Liver (tissue), 9 donors: ENCODE measurements around the gene SLC35C1. TPM values are rescaled to one million over a fixed set of nuclear protein-coding genes. Genes with fewer than 3 reads are reported as not detected.

Experiments used
- DNase-seq: peaks from one replicate; pipeline ENCODE4 v3.0.0-alpha.2; 2017; ENCODE audit warnings: low spot score
- H3K27ac ChIP-seq, 2 donors: one replicate each; pipeline ENCODE4 v1.7.0; 2013; ENCODE audit warnings: inconsistent platforms in 2 of 2, low read length in 2 of 2, control low read depth in 1 of 2, low read depth in 1 of 2, mild to moderate bottlenecking in 1 of 2
- H3K27me3 ChIP-seq, 4 donors: one replicate each; pipeline versions ENCODE4 v1.6.1 to v1.7.0; 2013; ENCODE audit warnings: low read length in 3 of 4, inconsistent platforms in 1 of 4, mild to moderate bottlenecking in 1 of 4, moderate library complexity in 1 of 4; ENCODE audit not compliant: control insufficient read depth in 4 of 4, insufficient read depth in 4 of 4
- H3K36me3 ChIP-seq, 4 donors: one replicate each; pipeline versions ENCODE4 v1.6.1 to v1.7.0; 2013; ENCODE audit warnings: low read length in 3 of 4, mild to moderate bottlenecking in 3 of 4, low read depth in 1 of 4, moderate library complexity in 1 of 4; ENCODE audit not compliant: control insufficient read depth in 4 of 4, insufficient read depth in 3 of 4
- H3K4me1 ChIP-seq, 4 donors: one replicate each; pipeline versions ENCODE4 v1.6.1 to v1.7.0; 2013; ENCODE audit warnings: low read length in 3 of 4, mild to moderate bottlenecking in 3 of 4, moderate library complexity in 1 of 4; ENCODE audit not compliant: control insufficient read depth in 4 of 4, insufficient read depth in 4 of 4
- H3K4me3 ChIP-seq, 3 donors: one replicate each; pipeline versions ENCODE4 v1.6.1 to v1.7.0; 2013; ENCODE audit warnings: low read length in 3 of 3, control low read depth in 1 of 3, low read depth in 1 of 3, mild to moderate bottlenecking in 1 of 3
- H3K9ac ChIP-seq, 2 donors: one replicate each; pipeline ENCODE4 v1.7.0; 2013; ENCODE audit warnings: low read length in 2 of 2, mild to moderate bottlenecking in 2 of 2, moderate library complexity in 2 of 2, control low read depth in 1 of 2, low read depth in 1 of 2
- H3K9me3 ChIP-seq, 4 donors: one replicate each; pipeline versions ENCODE4 v1.6.1 to v1.7.0; 2013; ENCODE audit warnings: low read length in 3 of 4; ENCODE audit not compliant: control insufficient read depth in 4 of 4
- CTCF ChIP-seq: fragments of 150-350 bp; IDR thresholded peaks from 2 replicates; pipeline ENCODE4 v1.5.1; 2017; ENCODE audit warnings: improper control_type of control experiment, low read depth, low read length; ENCODE audit not compliant: missing input control
- EGR1 ChIP-seq, 2 donors: IDR thresholded peaks; 2 replicates each; pipeline ENCODE4 v1.6.1; 2016 to 2018; ENCODE audit warnings: antibody characterized with exemption in 2 of 2, low read depth in 2 of 2
- FOXA2 ChIP-seq: IDR thresholded peaks from 2 replicates; pipeline ENCODE4 v1.6.1; 2016; ENCODE audit warnings: antibody characterized with exemption
- GABPA ChIP-seq, 2 donors: IDR thresholded peaks in 1 of 2; conservative IDR thresholded peaks in 1 of 2; 2 replicates each; pipeline ENCODE4 v1.6.1; 2016; ENCODE audit warnings: antibody characterized with exemption in 2 of 2, mild to moderate bottlenecking in 1 of 2, moderate library complexity in 1 of 2
- HNF4A ChIP-seq, 2 donors: conservative IDR thresholded peaks; 2 replicates each; pipeline ENCODE4 v1.6.1; 2016; ENCODE audit warnings: antibody characterized with exemption in 2 of 2, mild to moderate bottlenecking in 2 of 2
- HNF4G ChIP-seq: IDR thresholded peaks from 2 replicates; pipeline ENCODE4 v1.6.1; 2016; ENCODE audit warnings: antibody characterized with exemption
- NR2F2 ChIP-seq: IDR thresholded peaks from 2 replicates; pipeline ENCODE4 v1.6.1; 2016; ENCODE audit warnings: antibody characterized with exemption
- RAD21 ChIP-seq, 2 donors: IDR thresholded peaks; 2 replicates each; pipeline ENCODE4 v1.6.1; 2016; ENCODE audit warnings: antibody characterized with exemption in 2 of 2, mild to moderate bottlenecking in 2 of 2
- SP1 ChIP-seq: IDR thresholded peaks from 2 replicates; pipeline ENCODE4 v1.6.1; 2018; ENCODE audit warnings: antibody characterized with exemption, mild to moderate bottlenecking
- TAF1 ChIP-seq: conservative IDR thresholded peaks from 2 replicates; pipeline ENCODE4 v1.6.1; 2016; ENCODE audit warnings: antibody characterized with exemption, mild to moderate bottlenecking
- YY1 ChIP-seq: IDR thresholded peaks from 2 replicates; pipeline ENCODE4 v1.6.1; 2016; ENCODE audit warnings: antibody characterized with exemption, mild to moderate bottlenecking
- WGBS: extraction: QIAGEN DNeasy Blood & Tissue Kit; methylation state at CpG from one replicate; pipeline ENCODE4 v1.1.7; 2013; 5-methylcytosine and 5-hydroxymethylcytosine counted together
- polyA plus RNA-seq, 2 donors: library from polyadenylated mRNA; stranded (reverse) in 1 of 2; unstranded in 1 of 2; fragments of 200-250 nt in 1 of 2; fragments of >200 nt in 1 of 2; fragmentation: Nextera tagmentation in 1 of 2; extraction: Ambion mirVana in 1 of 2; gene quantifications; one replicate each; pipeline versions ENCODE4 v1.2.1 to v1.2.3, GENCODE V29; 2013 to 2015
- total RNA-seq, 2 donors: library from RNA; depleted of rRNA; stranded (reverse); fragments of >200 nt; gene quantifications; one replicate each; pipeline ENCODE4 v1.2.3, GENCODE V29; 2014
- donor health status: healthy.
- donor health status: healthy.
- donor health status: healthy.
- donor health status: healthy.
- donor health status: healthy.

Gene SLC35C1
- total and polyA plus RNA-seq, 4 donors, result 2.5 to 82.0 (median 46.1) TPM

GRCh38 chr11:45811109-45811435, 6.1 kb downstream of the SLC35C1 start:
- H3K27ac ChIP-seq, result no peak overlapping the region
- WGBS, result 92% methylated on average over 17 of the region's 17 CpGs
- H3K4me3 ChIP-seq, result no peak overlapping the region
- peaks cover 10 to 42% (median 20%) of the 10 kb centered on the region in 4 donors for H3K36me3 ChIP-seq
- no peaks in the 10 kb centered on the region for H3K27me3 ChIP-seq
- H3K9ac ChIP-seq, result no peak overlapping the region
- no peak for DNase-seq
- peaks cover 8 to 29% (median 22%) of the 10 kb centered on the region in 4 donors for H3K4me1 ChIP-seq
- TF ChIP-seq FOXA2 (no peak), YY1 (no peak), TAF1 (no peak), SP1 (no peak), HNF4A (conservative IDR thresholded peaks at IDR 0.05) (no peak), GABPA (IDR thresholded peaks at IDR 0.05 in 1 of 2, conservative IDR thresholded peaks at IDR 0.05 in 1 of 2) (no peak), HNF4G (no peak)
- no peaks in the 10 kb centered on the region for H3K9me3 ChIP-seq

- Histone ChIP-seq H3K27ac (no peak overlapping the region), H3K9me3 (no peaks in the 10 kb centered on the region), H3K9ac (no peak overlapping the region), H3K4me3 (no peak overlapping the region), H3K4me1 (peaks cover 8 to 22% (median 19%) of the 10 kb centered on the region in 4 donors), H3K27me3 (no peaks in the 10 kb centered on the region), H3K36me3 (peaks cover 10 to 42% (median 20%) of the 10 kb centered on the region in 4 donors)
- TF ChIP-seq YY1 (no peak), SP1 (no peak), EGR1 (IDR thresholded peaks at IDR 0.05; ENCODE audit: low read depth in 2 of 2) (no peak), NR2F2 (no peak), FOXA2 (no peak), HNF4G (no peak), CTCF (no peak), TAF1 (no peak)
- DNase-seq, result no peak
- 94% methylated on average over 8 of the region's 8 CpGs for WGBS
Measured at GRCh38 chr11:45811571-45812290, 6.8 kb downstream of the SLC35C1 start.

GRCh38 chr11:45812581-45813548, 7.9 kb downstream of the SLC35C1 start:
- no peak for DNase-seq
- Histone ChIP-seq H3K27me3 (no peaks in the 10 kb centered on the region), H3K4me1 (peaks cover 2 to 13% (median 7%) of the 10 kb centered on the region in 4 donors), H3K9ac (no peak overlapping the region), H3K27ac (no peak overlapping the region), H3K36me3 (peaks cover 10 to 39% (median 17%) of the 10 kb centered on the region in 4 donors), H3K9me3 (no peaks in the 10 kb centered on the region), H3K4me3 (no peak overlapping the region)
- WGBS, result 87% methylated on average over 7 of the region's 7 CpGs
- no peak for TF ChIP-seq HNF4A (conservative IDR thresholded peaks at IDR 0.05)
- no peak for TF ChIP-seq GABPA (IDR thresholded peaks at IDR 0.05 in 1 of 2, conservative IDR thresholded peaks at IDR 0.05 in 1 of 2)
- TF ChIP-seq RAD21 (IDR thresholded peaks at IDR 0.05), result no peak
- TF ChIP-seq TAF1, result no peak
